Smooth muscle cell of the brain vasculature (primary cell): Measurements from ENCODE around the gene KCTD1.

ENCODE experiments used
- DNase-seq: peaks from one replicate; pipeline ENCODE4 v3.0.0-alpha.2; 2012; ENCODE audit warnings: low read depth, low spot score

Gene KCTD1

GRCh38 chr18:26549263-26550094 is 1.1 kb upstream of the KCTD1 start:
- no peak for DNase-seq

GRCh38 chr18:26547646-26548414 is 523 bp downstream of the KCTD1 start:
- peak; percentile 46 for DNase-seq

- no peak for DNase-seq
Measured at GRCh38 chr18:26546875-26547645, 1.3 kb downstream of the KCTD1 start.

- no peak for DNase-seq
Measured at GRCh38 chr18:26546170-26546874, 2.0 kb downstream of the KCTD1 start.

GRCh38 chr18:26545335-26546123 is 2.8 kb downstream of the KCTD1 start:
- no peak for DNase-seq

- DNase-seq: no peak
Measured at GRCh38 chr18:26544451-26544850, 3.9 kb downstream of the KCTD1 start.

GRCh38 chr18:26543373-26543772 is 5.0 kb downstream of the KCTD1 start:
- no peak for DNase-seq

GRCh38 chr18:26540043-26540628 is 8.2 kb downstream of the KCTD1 start:
- DNase-seq: no peak

GRCh38 chr18:26538524-26538923 is 9.8 kb downstream of the KCTD1 start:
- DNase-seq: no peak

- DNase-seq: no peak
Measured at GRCh38 chr18:26536664-26537063, 11.7 kb downstream of the KCTD1 start.

- DNase-seq: no peak
Measured at GRCh38 chr18:26536032-26536431, 12.3 kb downstream of the KCTD1 start.

- DNase-seq: no peak
Measured at GRCh38 chr18:26535630-26536029, 12.7 kb downstream of the KCTD1 start.

- DNase-seq: no peak
Measured at GRCh38 chr18:26532367-26533340, 15.7 kb downstream of the KCTD1 start.

- DNase-seq: no peak
Measured at GRCh38 chr18:26531605-26532298, 16.6 kb downstream of the KCTD1 start.

GRCh38 chr18:26526966-26527234 is 21.5 kb downstream of the KCTD1 start:
- DNase-seq: no peak

GRCh38 chr18:26526128-26526965 is 22.0 kb downstream of the KCTD1 start:
- DNase-seq: no peak

- no peak for DNase-seq
Measured at GRCh38 chr18:26524504-26525351, 23.6 kb downstream of the KCTD1 start.
